Osteoblast (primary cell): ENCODE data around the gene ANTXR1. TPM values are rescaled to one million over a fixed set of nuclear protein-coding genes. Genes with fewer than 3 reads are reported as not detected.

Source experiments
- DNase-seq: peaks from one replicate; pipeline ENCODE4 v3.0.0; 2011; ENCODE audit warnings: low spot score, mixed read lengths; ENCODE audit not compliant: insufficient read length; ENCODE audit errors: missing footprints
- H2AFZ ChIP-seq: 2 replicates; pipeline ENCODE4 v1.6.0; 2011; ENCODE audit warnings: mild to moderate bottlenecking, low read length
- H3K27ac ChIP-seq: 2 replicates; pipeline ENCODE4 v1.5.1; 2011; ENCODE audit warnings: mild to moderate bottlenecking, low read depth, low read length, moderate library complexity
- H3K27me3 ChIP-seq: 2 replicates; pipeline ENCODE4 v1.6.0; 2012; ENCODE audit warnings: mild to moderate bottlenecking, control low read depth, inconsistent platforms, low read length, moderate library complexity; ENCODE audit not compliant: insufficient read depth
- H3K36me3 ChIP-seq: 2 replicates; pipeline ENCODE4 v1.5.1; 2011; ENCODE audit warnings: mild to moderate bottlenecking, low read length, control low read depth, moderate library complexity; ENCODE audit not compliant: insufficient read depth
- H3K4me1 ChIP-seq: 2 replicates; pipeline ENCODE4 v1.5.1; 2011; ENCODE audit warnings: mild to moderate bottlenecking, low read length, control low read depth, moderate library complexity; ENCODE audit not compliant: insufficient read depth
- H3K4me2 ChIP-seq: 2 replicates; pipeline ENCODE4 v1.6.0; 2011; ENCODE audit warnings: mild to moderate bottlenecking, low read length; ENCODE audit not compliant: insufficient read depth
- H3K4me3 ChIP-seq: fragments of 200-600 bp; sonication (generic); 3 replicates; pipeline ENCODE4 v1.5.1; 2012; ENCODE audit warnings: mild to moderate bottlenecking, low read length, inconsistent platforms; ENCODE audit not compliant: insufficient read depth
- H3K79me2 ChIP-seq: 2 replicates; pipeline ENCODE4 v1.6.0; 2012; ENCODE audit warnings: mild to moderate bottlenecking, low read length, control low read depth, inconsistent platforms; ENCODE audit not compliant: insufficient read depth
- H3K9me3 ChIP-seq: 2 replicates; pipeline ENCODE4 v1.5.1; 2011; ENCODE audit warnings: low read depth, low read length, control low read depth
- H4K20me1 ChIP-seq: 2 replicates; pipeline ENCODE4 v1.6.0; 2012; ENCODE audit warnings: mild to moderate bottlenecking, low read length, control low read depth; ENCODE audit not compliant: insufficient read depth
- total RNA-seq: library from RNA; depleted of rRNA; stranded (reverse); fragments of >200 nt; gene quantifications from 2 replicates; pipeline ENCODE4 v1.2.3, GENCODE V29; 2012
- TF ChIP-seq, protein P1 (sequence below): IDR thresholded peaks from 2 replicates; pipeline ENCODE4 v1.5.1; 2011; ENCODE audit warnings: mild to moderate bottlenecking, low read depth, low read length, moderate library complexity; ENCODE audit errors: extremely low read depth

Gene ANTXR1
- total RNA-seq, 1 donor = 123 TPM

DNA sequence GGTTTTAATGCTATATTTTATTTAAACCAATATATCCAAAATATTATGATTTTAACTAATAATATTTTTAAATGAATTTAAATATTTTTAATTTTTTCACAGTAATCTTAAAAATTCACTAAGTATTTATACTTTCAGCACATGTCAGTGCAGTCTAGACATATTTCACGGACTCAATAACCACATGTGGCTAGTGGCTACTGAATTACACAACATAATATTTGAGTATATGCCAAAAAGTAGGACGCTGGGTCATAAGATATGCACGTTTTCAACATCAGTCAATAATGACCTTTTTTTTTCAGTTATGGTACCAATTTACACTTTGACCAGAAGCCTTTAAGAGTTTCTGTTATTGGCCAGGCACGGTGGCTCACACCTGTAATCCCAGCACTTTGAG lies 256.4 kb downstream of the ANTXR1 start:
- TF ChIP-seq, protein P1, sequence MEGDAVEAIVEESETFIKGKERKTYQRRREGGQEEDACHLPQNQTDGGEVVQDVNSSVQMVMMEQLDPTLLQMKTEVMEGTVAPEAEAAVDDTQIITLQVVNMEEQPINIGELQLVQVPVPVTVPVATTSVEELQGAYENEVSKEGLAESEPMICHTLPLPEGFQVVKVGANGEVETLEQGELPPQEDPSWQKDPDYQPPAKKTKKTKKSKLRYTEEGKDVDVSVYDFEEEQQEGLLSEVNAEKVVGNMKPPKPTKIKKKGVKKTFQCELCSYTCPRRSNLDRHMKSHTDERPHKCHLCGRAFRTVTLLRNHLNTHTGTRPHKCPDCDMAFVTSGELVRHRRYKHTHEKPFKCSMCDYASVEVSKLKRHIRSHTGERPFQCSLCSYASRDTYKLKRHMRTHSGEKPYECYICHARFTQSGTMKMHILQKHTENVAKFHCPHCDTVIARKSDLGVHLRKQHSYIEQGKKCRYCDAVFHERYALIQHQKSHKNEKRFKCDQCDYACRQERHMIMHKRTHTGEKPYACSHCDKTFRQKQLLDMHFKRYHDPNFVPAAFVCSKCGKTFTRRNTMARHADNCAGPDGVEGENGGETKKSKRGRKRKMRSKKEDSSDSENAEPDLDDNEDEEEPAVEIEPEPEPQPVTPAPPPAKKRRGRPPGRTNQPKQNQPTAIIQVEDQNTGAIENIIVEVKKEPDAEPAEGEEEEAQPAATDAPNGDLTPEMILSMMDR = no peak
- Histone ChIP-seq H3K4me1 (peaks cover 10% of the 10 kb centered on the region), H3K4me3 (no peak overlapping the region), H3K4me2 (no peak overlapping the region), H3K27me3 (no peaks in the 10 kb centered on the region), H4K20me1 (no peaks in the 10 kb centered on the region), H2AFZ (no peak overlapping the region), H3K36me3 (no peaks in the 10 kb centered on the region), H3K27ac (no peak overlapping the region), H3K9me3 (no peaks in the 10 kb centered on the region), H3K79me2 (no peaks in the 10 kb centered on the region)
- DNase-seq = no peak

DNA sequence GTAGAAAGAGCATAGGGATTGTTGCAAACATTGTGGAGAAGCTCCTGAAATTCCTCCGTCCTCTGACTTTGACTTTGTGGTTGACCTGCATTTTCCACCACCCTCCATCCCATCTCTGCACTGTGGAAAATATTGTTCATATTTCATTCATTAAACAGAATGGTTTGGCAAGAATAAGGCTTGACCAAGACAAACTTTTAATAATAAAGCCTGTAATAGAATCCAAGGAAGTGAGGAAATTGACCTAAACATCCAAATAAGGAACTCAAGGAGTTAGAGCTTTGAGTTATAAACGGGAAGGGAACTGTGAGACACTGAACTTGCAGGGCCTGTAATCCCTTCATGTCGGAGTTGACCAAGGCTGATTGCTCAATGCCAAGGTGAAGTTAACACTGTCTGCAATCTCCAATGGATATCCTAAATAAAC lies 258.9 kb downstream of the ANTXR1 start:
- H3K4me2 ChIP-seq = no peak overlapping the region
- H3K36me3 ChIP-seq = no peaks in the 10 kb centered on the region

DNA sequence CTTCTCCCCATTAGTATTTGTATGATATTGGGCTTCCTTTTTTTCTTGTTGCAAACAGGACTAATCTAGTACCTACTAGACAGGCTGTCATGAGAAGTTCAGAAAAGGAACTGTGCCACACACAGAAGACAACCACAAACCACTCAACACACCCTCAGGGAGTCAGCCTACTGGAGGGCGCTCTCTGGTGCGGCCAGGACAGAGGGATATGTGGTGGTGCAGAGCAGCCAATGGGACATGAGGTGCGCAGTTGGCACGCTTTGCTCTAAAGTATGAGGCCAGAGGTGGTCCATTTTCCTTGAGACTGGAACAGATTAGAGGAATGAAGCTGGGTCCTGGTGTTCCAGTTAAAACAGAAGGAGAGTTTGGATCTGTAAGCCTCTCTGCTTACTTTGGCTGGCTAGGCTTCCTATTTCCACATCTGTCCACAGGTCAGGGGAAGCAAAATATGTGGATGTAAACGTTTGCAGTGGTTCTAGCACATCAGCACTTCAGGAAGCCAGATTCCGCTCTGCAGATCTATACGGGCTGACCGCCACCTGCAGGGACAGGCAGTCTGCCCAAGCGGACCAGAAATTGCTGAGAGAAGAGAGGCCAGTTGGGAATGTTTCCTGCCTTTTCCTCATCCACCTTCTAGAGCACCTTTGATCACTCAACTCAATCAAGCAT lies 260.0 kb downstream of the ANTXR1 start:
- no peaks in the 10 kb centered on the region for H3K9me3 ChIP-seq
- no peaks in the 10 kb centered on the region for H3K79me2 ChIP-seq
- no peaks in the 10 kb centered on the region for H4K20me1 ChIP-seq
- no peaks in the 10 kb centered on the region for H3K36me3 ChIP-seq
- no peak overlapping the region for H3K4me3 ChIP-seq
- H3K27ac ChIP-seq = no peak overlapping the region
- H3K4me2 ChIP-seq = no peak overlapping the region
- TF ChIP-seq, protein P1 = no peak
- no peak overlapping the region for H2AFZ ChIP-seq
- peaks cover 15% of the 10 kb centered on the region for H3K4me1 ChIP-seq
- H3K27me3 ChIP-seq = no peaks in the 10 kb centered on the region
- no peak for DNase-seq

More for the DNA sequence above, 258.9 kb downstream of the ANTXR1 start:
- DNase-seq = no peak
- Histone ChIP-seq H3K4me3 (no peak overlapping the region), H2AFZ (peak overlapping the region; percentile 17), H3K27me3 (no peaks in the 10 kb centered on the region), H3K27ac (peak overlapping the region; percentile 29), H3K79me2 (no peaks in the 10 kb centered on the region), H3K4me1 (peaks cover 15% of the 10 kb centered on the region), H3K9me3 (no peaks in the 10 kb centered on the region), H4K20me1 (no peaks in the 10 kb centered on the region)
- TF ChIP-seq, protein P1 = no peak

DNA sequence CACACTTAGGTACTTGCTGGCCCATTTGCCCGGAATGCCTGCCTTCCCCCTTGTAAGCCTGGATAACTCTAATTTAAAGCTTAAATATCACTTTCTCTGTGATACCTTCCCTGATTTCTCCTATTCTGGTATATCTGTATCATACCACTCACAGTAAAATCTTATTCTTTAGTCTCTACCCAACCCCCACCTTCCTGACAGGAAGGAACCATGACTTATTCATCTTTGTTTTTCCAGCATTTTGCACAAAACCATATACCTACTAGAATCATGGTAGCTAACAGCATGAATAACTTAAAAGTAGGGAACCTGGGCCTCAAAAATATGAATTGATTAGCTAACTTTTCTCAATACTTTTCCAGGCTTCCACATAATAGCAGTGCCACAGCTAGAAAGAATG lies 262.5 kb downstream of the ANTXR1 start:
- no peak overlapping the region for H3K27ac ChIP-seq
- H3K4me3 ChIP-seq = no peak overlapping the region
- H3K4me1 ChIP-seq = peaks cover 15% of the 10 kb centered on the region
- no peaks in the 10 kb centered on the region for H3K79me2 ChIP-seq
- no peaks in the 10 kb centered on the region for H4K20me1 ChIP-seq
- no peaks in the 10 kb centered on the region for H3K27me3 ChIP-seq
- no peak overlapping the region for H3K4me2 ChIP-seq
- TF ChIP-seq, protein P1 = no peak
- H2AFZ ChIP-seq = no peak overlapping the region
- H3K36me3 ChIP-seq = no peaks in the 10 kb centered on the region
- DNase-seq = no peak
- H3K9me3 ChIP-seq = no peaks in the 10 kb centered on the region
